Activated CD8-positive, alpha-beta memory T cell treated with anti-CD3 and anti-CD28 coated beads for 1 hour (primary cell): Measurements from ENCODE around the gene GOT1.

Experiments
- DNase-seq, 2 donors: peaks; one replicate each; pipeline ENCODE4 v3.0.0-alpha.2; 2020; ENCODE audit warnings: low read depth in 1 of 2; ENCODE audit errors: extremely low read depth in 1 of 2

GOT1 gene

GRCh38 chr10:99396471-99396870, 34.0 kb downstream of the GOT1 start:
- no peak for DNase-seq

DNA sequence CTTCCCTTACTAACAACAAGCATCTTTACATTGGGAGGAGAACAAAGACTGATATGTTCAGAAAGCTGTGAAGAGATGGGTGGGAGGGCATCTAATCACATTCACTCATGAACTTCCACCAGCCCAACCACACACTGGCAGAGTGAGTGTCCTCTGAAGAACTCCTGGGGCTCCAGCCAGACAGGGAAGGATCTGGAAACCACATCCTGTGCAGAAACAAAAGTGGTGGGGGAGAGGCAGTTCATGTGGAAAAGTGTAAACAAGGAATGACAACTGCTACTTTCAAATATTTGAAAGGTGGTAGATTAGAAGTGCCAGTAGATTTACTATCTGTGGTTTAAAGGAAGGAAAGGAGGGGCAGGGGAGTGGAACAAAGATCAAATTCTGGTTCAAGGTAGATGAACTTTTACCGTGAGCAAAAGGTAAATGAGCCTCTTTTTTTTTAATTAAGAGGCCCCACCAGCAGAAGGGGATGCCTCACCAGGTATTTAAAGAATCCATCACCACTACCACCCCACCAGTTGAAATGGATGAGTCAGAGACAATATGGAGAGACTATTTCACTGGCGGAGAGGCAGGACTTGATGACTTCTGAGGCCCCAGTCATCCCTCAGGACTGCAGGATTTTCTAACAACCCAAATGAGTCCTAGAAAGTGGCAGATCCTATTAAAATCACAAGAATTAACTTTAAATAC, 34.5 kb downstream of the GOT1 start:
- no peak for DNase-seq

DNA sequence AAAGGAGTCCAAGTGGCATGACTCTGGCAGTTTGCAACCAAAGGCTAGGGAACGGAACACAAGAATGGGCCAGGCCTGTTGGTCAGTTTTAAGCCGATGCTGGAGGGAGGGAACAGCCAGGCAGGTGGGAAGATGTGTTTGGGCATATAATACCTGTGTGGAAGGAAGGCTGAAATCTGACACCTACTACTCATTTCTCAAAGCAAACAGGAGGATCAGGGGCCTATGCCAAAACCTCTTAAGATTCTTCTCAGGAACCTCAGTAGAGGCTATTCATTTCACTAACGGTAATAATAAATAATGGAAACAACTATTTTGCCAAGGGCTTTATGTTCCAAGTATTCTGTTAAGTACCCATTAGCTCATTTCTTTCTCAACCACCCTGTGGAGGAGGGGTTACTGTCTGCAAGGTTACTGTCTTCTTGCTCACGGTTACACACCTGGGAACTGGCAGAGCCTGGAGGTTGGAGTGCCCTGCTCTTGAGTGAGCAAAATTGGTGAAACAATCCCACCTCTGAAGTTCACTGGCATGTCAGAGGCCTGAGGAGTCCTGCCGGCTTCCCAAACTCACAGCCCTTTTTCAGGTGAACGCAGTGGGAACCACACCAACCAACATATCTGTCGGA, 35.5 kb downstream of the GOT1 start:
- no peak for DNase-seq

- no peak for DNase-seq
Observed at GRCh38 chr10:99394256-99394655, 36.2 kb downstream of the GOT1 start.

DNA sequence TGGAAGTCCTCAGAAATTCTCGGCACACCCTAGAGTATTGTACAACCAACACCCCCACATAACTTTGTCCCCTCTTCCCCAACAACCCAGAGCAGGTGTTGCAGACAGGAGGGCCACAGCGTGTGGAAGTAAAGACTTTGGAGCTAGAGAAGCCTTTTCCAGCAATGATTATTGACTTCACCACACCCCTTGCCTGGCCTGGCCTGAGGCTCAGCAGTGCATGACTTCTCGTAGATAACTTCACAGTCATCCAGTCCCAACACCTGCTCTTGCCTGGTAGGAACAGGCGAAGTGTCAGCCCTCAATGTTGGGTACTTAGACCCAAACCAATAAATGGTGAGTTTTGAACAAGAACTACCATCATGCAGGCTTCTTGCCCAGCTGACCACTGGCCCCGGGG, 36.7 kb downstream of the GOT1 start:
- no peak for DNase-seq

DNA sequence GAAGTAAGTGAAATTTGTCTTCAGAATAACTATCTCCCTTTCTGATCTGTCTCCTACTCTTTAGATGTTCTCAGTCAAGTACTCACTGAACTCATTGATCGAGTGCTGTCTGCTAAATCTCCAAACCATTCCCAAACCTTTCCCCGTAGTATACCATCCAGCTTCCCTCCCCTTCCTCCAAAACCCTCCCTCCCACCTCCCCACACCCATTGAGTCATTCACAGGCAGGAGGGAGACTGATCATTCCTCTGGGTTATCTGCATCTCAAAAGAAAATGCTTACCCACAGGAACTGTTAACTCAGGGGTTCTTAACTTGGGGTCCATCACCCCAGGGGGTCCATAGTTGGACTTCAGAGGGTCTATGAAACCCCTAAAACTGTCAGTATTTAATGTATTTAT, 37.4 kb downstream of the GOT1 start:
- no peak for DNase-seq

DNA sequence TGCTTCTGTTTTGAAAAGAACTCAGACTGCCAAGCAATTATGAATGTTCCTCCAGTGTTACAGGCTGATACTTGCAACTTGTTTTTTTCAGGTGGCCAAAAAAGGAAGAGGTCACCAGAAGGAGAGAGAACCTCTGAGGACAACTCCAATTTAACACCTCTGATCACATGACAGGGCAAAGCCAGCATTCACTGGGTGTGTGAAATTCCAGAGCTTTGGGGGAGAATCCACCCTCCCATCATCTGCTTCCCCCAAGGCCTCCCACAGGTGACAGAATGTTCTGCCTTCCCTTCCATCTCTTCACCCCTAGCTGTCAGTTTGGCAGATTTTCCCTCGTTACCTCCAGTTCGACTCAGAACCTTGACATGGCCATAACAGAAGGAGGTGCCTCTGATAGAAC, 39.1 kb downstream of the GOT1 start:
- DNase-seq = no peak

GRCh38 chr10:99389729-99390480, 40.5 kb downstream of the GOT1 start:
- no peak for DNase-seq

DNA sequence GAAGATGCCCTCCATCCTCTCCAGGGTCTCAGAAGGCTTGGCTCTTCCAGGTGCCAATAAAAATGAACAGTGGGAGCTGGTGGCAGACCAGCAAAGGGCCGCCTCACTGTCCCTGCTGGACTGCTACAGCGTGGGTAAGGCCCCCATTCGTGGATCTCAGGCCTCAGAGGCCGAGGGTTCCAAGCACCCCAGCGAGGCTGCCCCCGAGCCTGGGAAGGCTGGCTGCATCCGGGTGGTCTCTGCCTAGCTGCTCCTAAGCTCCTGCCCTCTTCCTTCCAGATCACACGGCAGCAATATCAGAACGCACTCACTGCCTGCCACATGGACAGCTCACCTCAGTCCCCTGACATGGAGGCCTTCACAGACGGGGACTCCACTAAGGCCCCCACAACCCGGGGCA, 42.9 kb downstream of the GOT1 start:
- DNase-seq = no peak

- DNase-seq = no peak
Observed at GRCh38 chr10:99387071-99387470, 43.4 kb downstream of the GOT1 start.

DNA sequence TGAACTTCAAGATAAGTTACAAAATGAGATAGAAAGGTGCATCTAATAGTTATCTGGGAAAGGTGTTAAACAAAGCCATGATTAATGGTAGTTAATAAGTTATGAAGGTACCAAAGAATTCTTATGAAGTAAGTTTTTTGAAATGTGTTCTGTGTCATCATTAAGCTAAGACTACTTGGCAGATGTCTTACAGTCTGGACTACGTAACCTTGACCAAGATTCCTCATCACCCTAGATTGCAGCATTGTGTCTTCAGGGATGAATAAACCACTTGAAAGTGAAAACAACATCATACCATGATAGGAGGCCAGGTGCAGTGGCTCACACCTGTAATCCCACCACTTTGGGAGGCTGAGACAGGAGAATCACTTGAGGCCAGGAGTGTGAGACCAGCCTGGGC, 48.2 kb downstream of the GOT1 start:
- no peak for DNase-seq

DNA sequence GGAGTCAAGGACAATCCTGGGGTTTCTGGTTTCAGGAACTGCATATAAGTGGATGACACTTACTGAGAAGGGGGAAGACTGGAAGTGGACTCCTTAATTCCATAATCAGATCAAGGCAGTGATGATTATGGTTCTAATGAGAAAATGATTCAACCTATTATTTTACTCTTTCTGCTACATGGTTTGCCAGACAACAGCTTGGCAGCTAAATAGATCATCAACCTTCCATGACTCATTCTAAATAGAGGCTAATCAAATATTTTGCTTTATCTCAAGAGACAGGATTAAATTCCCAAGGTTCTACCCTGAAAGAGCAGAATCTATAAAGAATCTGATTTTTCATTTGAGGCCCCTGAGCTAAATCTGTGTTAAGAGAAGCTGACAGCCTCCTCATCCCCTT, 55.0 kb downstream of the GOT1 start:
- DNase-seq = no peak

DNA sequence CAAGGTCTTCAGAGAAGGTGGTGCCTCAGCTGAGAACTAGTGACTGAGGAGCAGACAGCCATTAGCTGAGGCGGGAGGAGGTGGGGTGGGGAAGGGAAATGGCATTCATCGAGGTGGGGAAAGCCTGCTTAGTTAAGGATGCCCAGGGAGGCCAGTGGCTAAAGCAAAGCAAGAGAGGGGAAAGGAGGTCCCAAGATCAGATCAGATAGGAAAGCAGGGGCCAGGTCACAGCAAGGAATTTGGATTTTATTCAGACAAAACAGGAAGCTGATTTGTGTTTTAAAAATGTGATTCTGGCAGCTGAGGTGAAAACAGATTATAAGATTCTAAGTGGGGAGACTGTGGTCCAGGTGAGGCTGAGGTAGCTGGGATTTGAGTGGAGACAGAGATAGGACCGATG, 55.5 kb downstream of the GOT1 start:
- DNase-seq = no peak

- no peak for DNase-seq
Observed at GRCh38 chr10:99374526-99374925, 55.9 kb downstream of the GOT1 start.

GRCh38 chr10:99372546-99373271, 57.7 kb downstream of the GOT1 start:
- no peak for DNase-seq

GRCh38 chr10:99370993-99371392, 59.4 kb downstream of the GOT1 start:
- DNase-seq = no peak

DNA sequence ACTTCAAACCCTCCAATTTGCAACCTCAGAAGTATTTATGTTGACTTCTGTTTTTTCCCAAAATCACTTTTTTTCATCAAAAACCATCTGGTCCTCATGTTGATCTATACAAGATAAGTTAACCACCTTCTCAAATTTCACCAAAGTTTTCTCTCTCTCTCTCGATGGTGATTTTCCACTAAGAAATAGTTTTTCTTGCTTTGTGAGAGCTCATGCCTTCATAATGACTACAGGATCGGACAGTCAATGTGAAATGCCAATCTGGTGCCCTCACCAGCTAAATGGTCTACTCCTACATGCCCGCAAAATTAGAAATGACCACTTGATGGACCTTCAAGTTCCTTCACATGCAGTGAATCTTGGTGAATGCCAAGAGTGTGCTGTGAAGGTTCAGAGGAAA, 60.9 kb downstream of the GOT1 start:
- DNase-seq = no peak

DNA sequence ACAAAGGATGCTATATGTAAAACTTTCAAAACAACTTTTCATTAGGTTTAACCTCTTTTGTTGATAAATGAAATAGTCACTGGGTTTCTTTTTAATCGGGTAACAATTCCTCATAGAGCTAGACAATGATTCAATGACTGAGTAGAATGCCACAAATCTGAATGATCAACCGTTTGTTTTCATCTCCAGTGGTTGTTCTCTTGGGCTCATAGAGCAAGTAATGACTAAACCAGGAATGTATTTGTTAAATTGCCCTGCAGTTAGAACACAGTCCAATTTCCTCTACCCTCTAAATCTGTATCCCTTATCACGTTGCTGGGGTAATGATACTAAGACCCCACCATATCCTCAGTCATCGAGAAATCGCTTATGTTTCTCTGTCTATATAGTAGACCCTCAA, 61.3 kb downstream of the GOT1 start:
- no peak for DNase-seq

- no peak for DNase-seq
Observed at GRCh38 chr10:99368646-99369045, 61.8 kb downstream of the GOT1 start.

DNA sequence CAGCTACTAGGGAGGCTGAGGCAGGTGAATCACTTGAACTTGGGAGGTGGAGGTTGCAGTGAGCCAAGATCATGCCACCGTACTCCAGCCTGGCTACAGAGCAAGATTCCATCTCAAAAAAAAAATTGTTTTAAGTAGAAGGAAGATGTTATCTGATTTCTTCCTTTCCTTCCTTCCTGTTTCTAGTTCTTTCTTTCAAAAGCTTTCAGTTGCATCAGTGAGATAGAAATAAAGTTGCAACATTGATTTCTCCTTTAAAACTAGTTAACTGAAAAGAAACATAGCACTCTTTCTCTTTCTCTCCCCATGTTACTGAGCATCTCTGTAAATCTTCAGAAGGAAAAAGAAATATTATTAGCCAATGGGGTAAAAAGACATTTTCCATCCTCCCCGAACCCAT, 63.8 kb downstream of the GOT1 start:
- no peak for DNase-seq

DNA sequence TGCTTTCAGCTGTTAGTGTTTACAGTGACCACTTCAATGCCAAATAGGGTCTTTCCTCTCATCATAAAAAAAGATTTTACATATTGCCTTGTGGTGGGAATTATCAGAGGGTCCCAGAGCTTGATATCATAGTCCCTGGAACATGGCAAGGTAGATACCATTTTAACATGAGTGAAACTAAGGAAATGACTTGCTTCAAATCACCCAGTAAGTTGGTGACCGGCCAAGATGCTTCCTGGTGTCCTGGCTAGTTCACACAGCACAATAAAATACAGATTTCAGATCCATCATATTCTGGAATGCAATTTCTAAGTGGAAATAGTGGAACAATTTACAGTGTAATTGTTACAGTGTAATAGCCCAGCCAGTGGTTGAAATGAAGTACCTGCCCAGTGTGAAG, 64.7 kb downstream of the GOT1 start:
- no peak for DNase-seq

GRCh38 chr10:99365311-99365710, 65.1 kb downstream of the GOT1 start:
- no peak for DNase-seq
